ENCODE data around the gene FHIP2A.
"Not testable (repeated sequence)": the region's sequence is repeated elsewhere in the genome, so short reads cannot be mapped to it uniquely, and the experiment has no call there.

The FHIP2A gene

DNA sequence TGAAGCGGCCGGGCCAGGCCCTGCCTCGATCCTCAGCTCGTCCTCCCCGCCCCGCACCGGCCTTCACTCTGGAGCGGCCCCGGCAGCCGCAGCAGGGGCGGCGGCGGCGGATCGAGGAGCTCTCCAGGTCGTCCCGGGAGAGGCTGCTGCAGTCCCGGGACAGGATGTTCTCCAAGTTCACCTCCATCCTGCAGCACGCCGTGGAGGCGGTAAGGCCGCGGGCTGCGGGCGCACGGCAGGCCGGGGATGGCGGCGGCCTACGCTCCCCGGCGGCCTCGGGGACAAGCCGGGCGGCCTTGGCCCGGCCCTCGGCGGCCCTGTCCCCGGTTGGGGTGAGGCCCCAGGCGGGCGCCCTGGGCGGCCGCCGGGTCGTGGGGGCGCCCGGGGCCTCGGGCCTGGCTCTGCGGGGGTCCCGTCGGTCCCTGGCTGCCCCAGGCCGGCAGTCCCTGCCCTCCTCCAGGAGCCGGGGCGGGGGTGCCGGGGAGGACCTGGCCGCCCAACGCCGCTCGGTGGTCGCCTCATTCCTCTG, 399 bp downstream of the FHIP2A start:
- peak in 1 of 2 experiments; percentile 50 for DNase-seq

DNA sequence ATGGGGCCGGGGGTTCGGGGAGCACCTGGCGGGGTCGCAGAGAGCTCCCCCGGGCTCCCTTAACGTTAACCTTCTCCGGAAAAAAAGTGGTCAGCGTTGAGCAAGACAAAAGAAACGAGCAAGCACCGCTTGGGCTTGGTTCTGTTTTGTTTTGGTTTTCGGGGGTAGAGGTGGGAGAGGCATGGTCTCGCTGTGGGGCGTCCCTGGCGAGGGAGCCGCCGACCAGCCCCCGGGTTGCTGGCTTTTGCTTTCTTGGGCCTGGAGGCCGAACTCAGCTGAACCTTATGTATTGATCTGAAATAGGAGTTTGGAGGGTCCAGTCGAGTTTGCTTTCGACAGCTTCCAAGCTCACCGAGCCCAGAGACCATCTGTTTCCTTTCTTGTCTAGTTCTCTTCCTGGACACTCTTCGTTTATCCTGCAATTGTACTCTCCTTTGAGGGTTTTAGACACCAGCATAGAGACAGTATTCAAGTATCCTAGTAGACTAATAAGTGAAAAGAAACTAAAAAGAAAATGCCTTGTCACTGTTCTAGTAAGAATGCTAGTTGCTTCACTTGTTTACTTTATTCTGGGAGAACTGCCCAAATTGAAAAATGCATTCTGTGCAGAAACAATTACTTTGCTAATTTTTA, 980 bp downstream of the FHIP2A start:
- DNase-seq, result no peak

DNA sequence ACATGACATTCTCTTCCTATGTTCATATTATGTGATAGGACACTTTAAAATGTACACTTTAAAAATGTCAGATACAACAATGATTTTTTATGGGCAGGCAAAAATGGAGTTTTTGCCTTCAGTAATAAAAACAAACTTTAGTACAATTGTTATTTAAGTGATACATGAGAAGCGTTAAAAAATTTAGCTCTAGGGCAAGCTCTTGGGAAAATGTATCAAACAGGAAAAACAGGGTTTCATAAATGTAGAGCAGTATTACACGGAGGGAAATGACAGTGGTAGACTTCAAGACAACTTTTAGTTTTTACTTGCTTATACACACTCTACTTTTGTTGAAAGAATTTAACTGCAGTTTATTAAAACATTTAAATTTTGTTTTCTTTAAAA, 1.5 kb downstream of the FHIP2A start:
- no peak for DNase-seq

DNA sequence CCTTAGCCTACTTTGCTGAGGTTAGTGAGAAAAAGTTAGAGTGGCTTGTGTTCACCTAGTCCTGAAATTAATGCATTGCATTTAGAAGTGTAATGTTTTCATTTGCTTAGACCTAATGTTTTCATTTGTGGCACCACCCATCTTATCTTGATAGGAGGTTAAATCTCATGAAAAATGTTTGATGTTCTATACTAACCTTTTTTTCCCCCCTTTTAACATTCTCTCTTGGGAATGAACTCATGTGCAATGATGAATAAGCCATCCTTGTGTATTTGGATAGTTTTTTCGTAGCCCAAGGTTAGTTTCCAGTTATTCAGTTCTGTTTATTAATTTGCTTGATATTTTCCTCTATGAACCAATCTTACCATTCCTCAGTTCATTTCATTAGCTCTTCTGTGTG, 2.8 kb downstream of the FHIP2A start:
- no peak for DNase-seq

- no peak for DNase-seq
These were observed 4.1 kb downstream of the FHIP2A start for GRCh38 chr10:114825513-114826253.

DNA sequence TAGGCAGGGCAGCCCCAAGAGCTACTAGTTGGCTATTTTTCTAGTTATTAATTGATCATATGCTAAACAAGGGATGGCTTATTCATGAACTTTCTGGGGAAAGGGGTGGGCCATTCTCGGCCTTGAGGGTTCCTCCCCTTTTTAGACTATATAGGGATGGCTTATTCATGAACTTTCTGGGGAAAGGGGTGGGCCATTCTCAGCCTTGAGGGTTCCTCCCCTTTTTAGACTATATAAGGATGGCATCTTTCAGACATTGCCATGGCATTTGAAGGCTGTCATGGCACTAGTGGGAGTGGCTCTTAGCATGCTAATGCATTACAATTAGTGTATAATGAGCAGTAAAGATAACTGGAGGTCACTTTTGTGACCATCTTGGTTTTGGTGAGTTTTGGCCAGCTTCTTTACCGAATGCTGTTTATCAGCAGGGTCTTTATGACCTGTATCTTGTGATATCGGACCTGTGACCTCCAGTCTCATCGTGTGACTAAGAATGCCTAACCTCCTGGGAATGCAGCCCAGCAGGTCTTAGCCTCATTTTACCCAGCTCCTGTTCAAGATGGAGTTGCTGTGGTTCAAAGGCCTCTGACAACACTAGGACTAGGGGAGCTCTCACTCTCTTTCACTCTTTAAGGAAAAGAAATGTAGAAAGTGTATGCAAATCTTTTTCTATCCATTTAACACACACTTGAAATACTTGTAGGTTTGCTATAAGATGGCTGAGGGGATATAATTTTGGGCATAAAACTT, 7.8 kb downstream of the FHIP2A start:
- DNase-seq, result no peak

DNA sequence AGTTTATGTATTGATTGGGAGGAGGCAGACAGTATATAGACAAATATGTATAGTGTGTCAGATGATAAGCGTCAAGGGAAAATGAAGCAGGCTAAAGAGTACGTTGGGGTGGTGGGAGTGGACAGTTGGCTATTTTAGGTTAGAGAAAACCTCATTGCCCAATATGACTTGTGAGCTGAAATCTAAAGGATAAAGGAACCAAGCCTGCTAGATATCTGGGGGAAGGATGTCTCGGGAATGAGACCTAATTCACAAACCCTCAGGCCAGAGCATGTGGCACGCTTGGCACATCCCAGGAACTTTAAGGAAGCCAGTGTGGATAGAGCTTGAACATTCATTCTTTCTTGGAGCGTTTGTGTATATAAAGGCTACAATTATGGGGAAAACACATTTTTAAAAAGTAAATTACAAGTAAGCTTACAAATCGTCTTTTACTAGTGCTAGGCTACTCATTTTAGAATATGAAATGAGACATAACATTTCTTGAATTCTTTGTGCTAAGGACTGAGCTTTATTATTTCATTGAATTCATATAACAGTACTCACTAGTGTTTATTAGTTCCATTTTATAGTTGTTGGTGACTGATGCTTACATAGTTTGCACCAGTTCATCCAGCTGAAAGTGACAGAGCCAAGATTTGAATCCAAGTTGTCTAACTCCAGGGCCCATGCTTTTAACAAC, 9.7 kb downstream of the FHIP2A start:
- DNase-seq, result no peak

GRCh38 chr10:114837690-114838089, 16.1 kb downstream of the FHIP2A start:
- no peak for DNase-seq

DNA sequence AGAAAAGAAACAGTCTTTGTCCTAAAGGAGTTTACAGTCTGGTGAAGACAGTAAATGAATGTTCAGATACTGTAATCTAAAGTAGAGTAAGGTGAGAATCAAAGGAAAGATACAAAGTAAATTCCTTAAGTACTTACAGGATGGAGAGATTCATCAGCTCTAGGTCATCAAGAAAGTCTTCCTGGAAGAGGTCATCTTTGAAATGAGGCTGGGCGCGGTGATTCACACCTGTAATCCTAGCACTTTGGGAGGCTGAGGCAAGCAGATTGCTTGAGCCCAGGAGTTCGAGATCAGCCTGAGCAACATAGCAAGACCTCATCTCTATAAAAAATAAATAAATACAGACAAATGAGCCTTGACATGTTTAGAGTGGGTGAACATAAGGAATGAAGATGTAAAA, 18.3 kb downstream of the FHIP2A start:
- DNase-seq, result no peak

DNA sequence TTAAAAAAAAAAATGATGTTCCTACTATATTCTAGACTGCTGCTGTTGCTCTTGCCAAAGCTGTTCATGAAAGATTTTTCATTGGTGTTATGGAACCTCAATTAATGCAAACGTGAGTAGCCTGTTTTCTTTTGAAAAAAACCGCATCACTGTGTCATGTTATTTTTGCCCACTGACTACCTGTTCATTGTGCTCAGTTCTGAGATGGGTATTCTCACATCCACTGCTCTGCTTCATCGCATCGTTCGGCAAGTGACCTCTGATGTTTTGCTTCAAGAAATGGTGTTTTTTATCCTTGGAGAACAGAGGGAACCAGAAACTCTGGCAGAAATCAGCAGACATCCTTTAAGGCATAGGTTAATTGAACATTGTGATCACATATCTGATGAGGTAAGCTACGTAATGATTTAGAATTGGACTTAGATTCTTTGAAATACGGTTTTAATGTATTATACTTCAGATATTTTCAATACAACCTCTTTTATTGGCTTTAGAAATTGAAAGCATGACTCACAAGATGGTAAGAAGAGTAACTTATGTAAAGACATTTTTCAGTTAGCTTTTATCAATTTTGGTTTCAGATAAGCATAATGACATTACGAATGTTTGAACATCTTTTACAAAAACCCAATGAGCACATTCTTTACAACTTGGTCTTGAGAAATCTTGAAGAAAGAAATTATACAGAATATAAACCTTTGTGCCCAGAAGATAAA, 24.6 kb downstream of the FHIP2A start:
- DNase-seq, result no peak

DNA sequence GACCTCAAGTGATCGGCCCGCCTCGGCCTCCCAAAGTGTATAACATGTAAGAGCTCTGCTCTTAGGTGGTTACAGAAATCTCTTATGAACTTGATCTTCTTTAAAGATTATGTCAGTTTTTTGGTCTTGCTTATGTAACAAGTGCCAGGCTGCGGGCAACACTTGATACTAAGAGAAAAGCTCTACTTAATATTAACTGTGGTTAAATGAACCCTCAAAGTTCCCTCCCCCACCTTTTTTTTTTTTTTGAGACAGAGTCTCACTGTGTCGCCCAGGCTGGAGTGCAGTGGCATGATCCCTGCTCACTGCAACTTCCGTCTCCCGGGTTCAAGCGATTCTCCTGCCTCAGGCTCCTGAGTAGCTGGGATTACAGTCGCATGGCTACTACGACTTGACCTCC, 25.9 kb downstream of the FHIP2A start:
- DNase-seq, result not testable (repeated sequence)

- DNase-seq, result no peak
These were observed 28.1 kb downstream of the FHIP2A start for GRCh38 chr10:114849674-114850073.

GRCh38 chr10:114850126-114850525, 28.5 kb downstream of the FHIP2A start:
- DNase-seq, result no peak

DNA sequence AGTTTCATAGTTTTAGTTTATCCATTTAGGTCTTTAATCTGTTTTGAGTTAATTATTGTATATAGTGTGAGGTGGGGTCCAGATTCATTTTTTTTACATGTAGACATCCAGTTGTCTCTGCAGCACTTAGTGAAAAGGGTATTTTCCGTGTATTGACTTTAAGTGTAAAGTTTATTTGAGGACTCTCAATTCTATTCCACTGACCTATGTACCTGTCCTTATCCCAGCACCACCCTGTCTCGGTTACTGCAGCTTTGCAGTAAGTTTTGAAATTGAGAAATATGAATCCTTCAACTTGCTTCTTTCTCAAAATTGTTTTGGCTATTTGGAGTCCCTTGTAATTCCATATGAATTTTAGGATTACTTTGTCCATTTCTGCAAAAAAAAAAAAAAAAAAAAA, 29.8 kb downstream of the FHIP2A start:
- DNase-seq, result no peak

- DNase-seq, result no peak
These were observed 30.6 kb downstream of the FHIP2A start for GRCh38 chr10:114852197-114852596.

DNA sequence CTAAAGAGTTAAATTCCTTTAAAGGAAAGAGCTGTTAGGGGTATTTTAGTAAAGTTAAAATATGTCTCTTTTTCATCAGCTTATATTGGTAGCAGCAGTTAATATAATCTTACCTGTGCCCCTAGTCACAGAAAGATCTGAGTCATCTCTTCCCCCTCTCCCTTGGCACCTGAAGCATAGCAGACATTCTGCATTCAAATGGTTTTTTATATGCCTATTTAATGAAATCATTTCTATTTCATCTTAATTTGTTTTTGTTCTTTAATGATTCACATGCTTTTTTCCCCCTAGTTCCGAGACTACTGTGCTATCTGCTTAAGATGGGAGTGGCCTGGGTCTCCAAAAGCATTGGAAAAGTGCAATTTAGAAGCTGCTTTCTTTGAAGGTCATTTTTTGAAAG, 33.3 kb downstream of the FHIP2A start:
- DNase-seq, result no peak

GRCh38 chr10:114855776-114856543, 34.4 kb downstream of the FHIP2A start:
- no peak for DNase-seq

DNA sequence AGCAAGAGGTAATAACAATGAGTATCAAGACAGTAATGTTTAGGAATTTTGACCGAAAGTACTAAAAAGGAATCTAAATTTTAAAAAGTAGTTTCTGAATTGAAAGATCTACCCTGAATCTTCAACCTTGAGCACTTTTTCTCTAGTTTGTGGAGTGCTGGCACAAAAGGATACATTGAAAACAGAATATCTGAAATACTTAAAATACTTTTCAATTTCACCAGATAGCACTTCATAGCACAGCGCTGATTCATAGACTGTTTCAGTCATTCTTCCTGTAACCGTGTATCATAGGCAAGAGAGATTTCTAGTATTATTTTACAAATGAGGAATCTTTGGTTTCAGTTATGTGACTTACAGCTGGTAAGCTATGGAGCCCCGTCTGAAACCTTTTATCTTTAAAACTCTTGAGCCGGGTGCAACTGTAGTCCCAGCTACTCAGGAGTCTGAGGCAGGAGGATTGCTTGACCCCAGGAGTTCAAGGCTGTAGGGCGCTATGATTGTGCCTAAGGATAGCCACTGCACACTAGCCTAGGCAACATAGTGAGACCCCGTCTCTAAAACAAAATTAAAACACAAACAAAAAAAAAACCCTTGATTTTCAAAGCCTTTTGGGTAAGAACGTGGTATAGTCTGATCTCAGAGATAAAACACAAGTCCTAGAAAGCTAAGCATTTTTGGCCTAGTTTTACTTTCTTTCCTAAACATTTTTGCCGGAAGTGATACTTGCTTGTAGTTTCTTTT, 35.1 kb downstream of the FHIP2A start:
- no peak for DNase-seq

- not testable (repeated sequence) for DNase-seq
These were observed 35.6 kb downstream of the FHIP2A start for GRCh38 chr10:114857288-114857565.

DNA sequence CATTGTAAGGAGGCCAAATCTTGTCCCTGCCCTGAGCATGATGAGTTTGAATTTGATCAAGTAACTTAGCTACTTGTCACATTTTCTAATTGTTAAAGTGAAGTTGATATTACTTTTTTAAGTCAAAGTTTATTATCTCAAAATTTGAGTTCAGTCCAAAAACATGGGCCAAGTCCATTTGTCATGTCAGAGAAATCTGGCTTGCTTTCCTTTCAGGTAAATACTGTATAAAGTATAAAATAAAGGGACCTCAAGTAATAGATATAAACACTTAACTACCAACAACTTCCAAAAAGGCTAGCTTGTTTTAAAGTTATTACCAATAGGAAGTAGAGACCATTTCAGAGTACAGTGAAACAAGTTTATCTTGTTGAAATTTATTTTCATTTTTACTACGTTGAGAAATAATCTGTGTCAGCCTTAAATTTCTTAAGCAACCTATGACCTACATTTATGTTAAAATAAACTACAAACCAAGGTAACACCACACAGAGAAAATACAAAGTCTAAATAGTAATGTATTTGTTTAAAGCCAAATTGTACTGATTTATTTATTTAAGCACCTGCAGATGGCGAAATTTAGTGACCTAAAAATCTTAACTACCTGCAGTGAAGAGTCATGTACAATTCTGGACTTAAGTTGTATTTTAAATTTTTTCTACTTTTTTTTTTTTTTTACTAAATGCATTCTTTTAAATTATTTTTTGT, 36.5 kb downstream of the FHIP2A start:
- DNase-seq, result no peak

- no peak for DNase-seq
These were observed 37.6 kb downstream of the FHIP2A start for GRCh38 chr10:114859222-114859621.
